EL (cell line): ENCODE data around the gene SH3GLB2.
A peak's percentile ranks its signal among the peaks of the same experiment; 100 is the strongest.
"Not testable (repeated sequence)": the region's sequence is repeated elsewhere in the genome, so short reads cannot be mapped to it uniquely, and the experiment has no call there.

Source experiments
- DNase-seq: peaks from one replicate; pipeline ENCODE4 v3.0.0-alpha.2; 2016

Gene SH3GLB2

DNA sequence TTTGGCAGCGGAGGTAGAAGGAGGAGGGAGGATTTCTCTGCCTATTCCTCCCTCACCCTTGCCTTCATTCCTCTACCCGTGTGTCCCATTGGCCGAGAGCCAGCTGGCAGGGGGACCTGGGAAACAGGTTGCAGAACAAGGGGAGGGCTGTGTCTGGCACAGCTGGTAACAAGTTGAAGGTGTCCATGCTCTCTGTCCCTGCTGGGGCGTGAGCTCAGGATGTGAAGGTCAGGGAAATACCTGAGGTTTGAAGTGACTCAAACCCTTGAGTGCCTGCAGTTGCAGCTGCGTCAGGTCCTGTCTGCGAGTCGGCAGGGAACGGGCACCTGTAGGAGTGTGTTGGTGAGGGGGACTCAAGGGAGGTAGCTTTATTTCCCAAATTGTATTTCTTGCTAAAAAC lies 24.5 kb upstream of the SH3GLB2 start:
- DNase-seq: no peak

DNA sequence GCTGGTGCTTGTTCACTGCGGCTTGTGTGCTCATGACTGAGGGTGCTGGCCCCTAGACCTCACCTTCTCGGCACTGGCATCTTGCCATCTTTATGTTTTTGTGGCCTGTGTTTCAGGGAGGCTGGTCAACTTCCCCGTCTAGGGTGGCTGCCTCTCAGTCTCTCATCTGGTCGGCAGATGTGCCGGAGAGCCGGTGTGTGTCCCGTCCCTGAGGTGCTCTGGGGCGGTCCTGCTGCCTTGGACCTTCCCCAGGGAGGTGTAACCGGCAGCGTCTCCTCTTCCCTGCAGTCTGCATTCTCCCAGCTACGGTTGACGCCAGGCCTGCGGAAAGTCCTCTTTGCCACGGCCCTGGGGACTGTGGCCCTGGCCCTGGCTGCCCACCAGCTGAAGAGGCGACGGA lies 13.9 kb upstream of the SH3GLB2 start:
- DNase-seq: no peak

DNA sequence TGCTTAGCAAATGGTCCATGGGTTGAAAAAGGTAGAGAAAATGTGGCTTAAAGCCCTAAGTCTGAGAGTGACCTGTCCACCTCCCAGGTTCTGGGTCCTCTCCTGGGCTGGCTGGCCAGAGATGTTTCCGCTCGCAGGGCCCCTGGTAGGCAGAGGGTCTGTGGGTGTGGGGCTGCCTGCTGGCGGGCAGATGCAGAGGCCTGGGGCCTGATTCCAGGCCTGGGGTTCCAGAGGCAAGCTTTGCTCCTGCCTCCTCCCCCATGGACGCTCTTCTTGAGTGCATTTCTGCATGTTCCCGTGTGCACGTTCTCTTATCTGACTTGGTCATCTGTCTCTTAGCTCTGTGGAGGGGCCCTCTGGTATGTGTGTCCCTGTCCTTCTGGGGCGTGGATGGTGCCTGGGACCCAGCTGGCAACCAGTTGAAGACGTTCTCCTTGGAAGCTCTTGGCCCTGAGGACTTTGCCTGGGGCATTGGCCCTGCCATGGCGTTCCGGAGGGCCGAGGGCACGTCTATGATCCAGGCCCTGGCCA lies 12.0 kb upstream of the SH3GLB2 start:
- DNase-seq: no peak

- DNase-seq: no peak
Observed at GRCh38 chr9:129038109-129038852, 10.2 kb upstream of the SH3GLB2 start.

- no peak for DNase-seq
Observed at GRCh38 chr9:129037767-129038098, 9.6 kb upstream of the SH3GLB2 start.

- DNase-seq: no peak
Observed at GRCh38 chr9:129036923-129037766, 9.0 kb upstream of the SH3GLB2 start.

- DNase-seq: peak; percentile 99
Observed at GRCh38 chr9:129036241-129036922, 8.3 kb upstream of the SH3GLB2 start, which contains the start of gene MIGA2. TSS of gene MIGA2 (plus strand) at chr9:129036626. CDS start at chr9:129040595, 3,969 bp downstream.

- DNase-seq: not testable (repeated sequence)
Observed at GRCh38 chr9:129035838-129036237, 7.7 kb upstream of the SH3GLB2 start.

DNA sequence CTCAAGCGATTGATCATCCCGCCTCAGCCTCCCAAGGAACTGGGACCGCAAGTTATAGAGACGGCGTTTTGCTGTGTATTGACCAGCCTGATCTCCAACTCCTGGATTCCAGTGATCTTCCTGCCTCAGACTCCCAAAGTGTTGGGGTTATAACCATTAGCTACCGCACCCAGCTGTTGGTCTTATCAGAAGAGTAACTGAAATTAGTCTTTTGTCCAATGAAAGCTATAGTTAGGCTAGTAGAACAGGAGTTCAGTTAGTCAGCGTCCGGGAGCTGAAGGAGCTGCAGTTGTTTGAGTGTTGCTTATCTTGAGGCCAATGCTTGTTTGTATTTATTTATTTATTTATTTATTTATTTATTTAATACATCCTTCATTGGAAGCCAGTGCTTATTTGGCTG lies 5.1 kb upstream of the SH3GLB2 start:
- DNase-seq: no peak

DNA sequence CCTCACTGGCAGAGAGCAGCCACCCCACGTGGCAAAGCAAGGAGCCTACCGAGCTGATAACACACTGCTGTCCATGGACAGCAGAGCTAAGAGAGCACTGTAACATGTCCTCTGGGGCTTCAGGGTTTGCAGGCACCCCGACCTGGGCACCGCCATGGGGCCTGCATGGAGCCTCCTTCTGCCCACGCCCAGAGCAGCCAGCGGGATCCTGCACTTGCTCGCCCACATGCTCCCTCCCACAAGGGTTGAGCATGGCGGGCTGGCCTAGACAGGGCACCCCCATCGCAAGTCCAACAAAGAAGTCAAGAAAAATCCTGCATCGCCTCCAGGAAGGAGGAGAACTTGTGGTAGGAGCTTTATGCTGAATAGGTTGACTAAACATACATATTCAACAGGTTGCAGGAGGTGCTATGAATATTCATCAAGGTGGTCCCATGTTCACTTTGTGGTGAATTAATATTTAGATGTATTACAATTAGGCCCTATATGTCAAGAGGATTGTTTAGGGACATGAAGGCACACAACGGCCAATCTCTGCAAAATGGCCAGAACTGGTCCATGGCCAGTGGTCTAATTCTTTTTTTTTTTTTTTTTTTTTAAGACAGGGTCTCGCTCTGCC lies 4.5 kb upstream of the SH3GLB2 start:
- DNase-seq: no peak

GRCh38 chr9:129031514-129031913 lies 3.4 kb upstream of the SH3GLB2 start:
- no peak for DNase-seq

DNA sequence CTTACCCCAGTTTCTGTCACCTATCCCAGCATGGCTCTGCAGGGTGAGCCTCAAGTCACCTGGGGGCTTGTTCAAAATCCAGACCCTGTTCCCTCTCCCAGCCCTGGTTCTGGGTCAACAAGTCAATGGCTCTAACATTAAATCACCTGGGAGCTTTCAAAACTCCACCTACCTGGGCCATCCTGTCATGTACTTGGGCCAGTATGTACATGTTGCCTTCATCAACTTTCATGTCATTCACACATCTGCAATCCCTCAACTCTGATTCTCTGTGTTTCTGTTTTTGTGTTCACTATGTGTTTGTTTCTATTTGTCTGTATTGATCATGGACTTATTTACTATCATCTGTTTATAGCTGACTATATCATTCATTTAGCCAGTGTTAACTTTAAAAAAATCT lies 2.1 kb upstream of the SH3GLB2 start:
- DNase-seq: no peak

DNA sequence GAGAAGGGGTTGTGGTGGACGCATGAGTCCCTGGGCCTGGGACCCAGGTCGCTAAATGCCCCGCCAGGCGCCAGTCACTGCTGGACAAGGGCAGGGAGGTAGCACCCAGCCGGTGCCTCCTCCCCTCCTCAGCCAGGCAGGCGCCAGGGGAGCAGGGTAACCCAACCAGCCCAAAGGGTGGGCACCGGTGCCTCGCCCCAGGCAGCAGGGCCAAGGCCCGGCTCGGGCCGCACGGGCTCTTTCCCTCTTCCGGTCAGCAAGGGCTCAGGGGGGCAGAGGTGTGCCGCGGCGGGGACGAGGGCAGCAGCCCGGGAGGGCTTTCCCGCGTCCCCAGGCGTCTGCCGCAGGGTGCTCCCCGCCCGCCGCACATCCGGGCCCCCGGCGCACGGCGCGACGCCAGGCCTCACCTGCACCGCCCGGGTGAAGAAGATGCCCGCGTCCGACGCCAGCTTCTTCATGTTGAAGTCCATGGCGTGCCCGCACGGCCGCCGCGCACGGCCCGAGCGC lies 393 bp downstream of the SH3GLB2 start:
- DNase-seq: peak; percentile 50

DNA sequence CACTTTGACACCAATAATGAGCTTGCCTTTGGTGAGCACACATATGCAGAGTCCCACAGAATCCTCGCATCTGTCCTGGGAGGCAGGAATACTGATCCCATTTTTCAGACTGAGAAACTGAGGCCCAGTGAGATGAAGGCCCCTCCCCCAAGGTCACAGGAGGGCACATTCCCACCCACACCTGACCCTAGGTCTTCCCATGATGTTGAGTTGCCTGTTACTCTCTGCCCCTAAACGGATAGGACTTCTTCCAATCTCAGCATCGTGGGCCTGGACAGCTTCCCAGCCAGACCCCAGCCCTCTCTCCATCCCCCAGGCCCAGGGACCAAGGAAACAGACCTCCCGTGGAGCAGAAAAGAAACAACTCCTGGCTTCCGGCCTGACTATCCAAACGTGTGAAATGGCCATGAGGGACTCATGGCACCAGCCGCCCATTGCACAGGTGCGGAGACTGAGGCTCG lies 877 bp downstream of the SH3GLB2 start:
- peak; percentile 30 for DNase-seq

DNA sequence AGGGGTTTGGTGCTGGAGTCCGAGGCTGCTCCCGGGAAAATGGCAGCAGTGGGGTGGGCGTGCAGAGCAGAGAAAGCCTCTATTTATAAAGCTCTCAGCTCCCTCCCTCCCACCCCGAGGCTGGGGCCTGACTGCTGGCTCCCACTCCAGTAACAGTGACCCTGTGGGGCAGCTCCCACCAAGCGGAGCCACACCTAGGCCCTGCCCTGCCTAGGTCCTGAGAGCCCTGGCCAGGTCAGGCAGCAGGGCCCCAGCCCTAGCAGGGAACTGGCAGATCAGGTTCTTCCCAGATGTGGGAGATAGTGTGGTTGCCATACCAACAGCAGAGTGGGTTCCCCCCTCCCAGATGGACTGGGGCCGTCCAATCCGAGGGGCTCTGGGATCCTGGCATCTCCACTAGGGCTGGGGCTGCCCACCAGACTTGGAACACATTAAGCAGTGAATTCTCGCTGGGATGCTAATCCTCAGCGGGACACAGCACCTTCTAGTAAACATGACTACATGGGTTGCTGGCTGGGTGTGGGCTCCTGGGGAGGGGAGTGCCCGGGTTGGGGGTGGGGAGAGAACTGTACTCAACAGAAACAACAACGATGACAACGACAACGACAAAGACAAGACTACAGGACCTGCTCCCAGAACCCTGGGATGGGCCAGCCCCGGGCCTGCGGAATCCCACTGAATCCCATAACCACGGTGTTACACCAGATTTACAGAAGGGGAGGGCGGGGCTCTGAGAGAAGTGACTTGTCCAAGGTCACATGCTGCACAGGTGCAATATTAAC lies 1.5 kb downstream of the SH3GLB2 start:
- peak; percentile 25 for DNase-seq

DNA sequence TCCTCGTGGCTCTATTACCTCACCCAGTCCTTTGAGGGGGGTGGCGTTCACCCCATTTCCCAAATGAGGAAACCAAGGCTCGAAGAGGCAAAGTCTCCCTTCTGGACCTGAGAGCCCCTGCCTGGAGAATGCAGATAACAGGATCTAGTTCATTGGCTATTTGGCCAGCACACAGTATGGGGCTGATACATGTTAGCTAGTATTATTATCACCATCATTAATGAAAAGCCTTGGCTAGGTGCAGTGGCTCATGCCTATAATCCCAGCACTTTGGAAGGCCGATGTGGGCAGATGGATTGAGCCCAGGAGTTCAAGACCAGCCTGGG lies 4.3 kb downstream of the SH3GLB2 start:
- DNase-seq: no peak

DNA sequence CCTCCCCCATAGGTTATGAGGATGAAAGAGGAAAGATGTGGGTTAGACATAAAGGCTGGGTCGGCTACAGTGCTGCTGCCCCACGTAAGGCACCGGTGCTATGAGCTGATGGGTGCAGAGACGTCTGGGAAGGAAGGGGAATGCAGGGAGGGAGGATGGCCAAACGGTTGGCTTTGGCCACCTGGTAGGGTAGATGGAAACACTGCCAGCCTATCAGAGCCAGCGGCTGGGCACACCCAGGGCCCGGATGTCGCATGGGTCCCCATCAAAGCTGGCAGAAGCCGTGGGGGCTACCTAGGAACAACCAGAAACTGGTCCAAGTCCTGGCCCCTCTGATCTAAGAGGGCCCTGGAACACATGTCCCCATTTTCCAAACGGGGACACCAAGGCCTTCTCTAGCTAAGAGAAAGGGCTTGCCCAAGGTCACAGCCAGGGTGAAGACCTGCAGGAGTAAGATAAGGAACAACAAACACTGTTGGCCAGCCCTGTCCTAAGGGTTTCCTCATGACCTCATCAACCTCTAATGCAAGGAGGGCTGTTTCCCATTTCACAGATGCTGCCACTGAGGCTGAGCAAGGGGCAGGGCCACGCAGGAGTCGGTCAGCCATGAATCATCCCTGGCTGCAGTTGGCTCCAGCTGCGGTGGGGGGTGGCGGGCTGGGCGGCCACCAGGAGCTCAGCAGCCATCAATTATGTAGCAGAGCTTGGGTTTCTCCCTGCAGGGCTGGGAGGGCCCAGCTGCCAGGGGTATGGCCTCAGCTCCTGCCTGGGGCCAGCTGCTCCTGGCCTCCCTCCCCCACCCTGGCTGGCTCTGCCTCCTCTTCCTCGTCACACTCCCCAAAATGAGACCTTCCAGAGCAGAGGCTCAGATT lies 4.9 kb downstream of the SH3GLB2 start:
- DNase-seq: peak; percentile 79

DNA sequence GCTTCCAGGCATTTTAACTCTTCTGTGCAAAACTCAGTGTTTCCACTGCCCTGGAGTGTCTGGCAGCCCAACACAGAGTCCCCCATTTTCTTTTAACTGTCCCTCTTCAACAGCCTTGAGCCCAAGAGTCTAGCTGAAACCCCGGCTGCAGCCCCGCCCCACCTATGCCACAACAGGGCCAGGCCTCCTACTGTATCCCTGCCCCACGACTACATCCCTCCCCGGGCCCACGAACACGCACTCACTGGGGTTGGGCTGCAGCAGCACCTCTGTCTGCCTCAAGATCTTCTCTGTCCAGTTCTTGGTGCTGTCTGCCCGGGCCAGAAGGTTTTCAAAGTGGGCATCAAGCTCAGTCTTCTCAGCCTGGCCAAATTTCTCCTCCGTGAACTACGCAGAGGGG lies 6.1 kb downstream of the SH3GLB2 start:
- no peak for DNase-seq

GRCh38 chr9:129021091-129021490 lies 7.0 kb downstream of the SH3GLB2 start:
- no peak for DNase-seq

DNA sequence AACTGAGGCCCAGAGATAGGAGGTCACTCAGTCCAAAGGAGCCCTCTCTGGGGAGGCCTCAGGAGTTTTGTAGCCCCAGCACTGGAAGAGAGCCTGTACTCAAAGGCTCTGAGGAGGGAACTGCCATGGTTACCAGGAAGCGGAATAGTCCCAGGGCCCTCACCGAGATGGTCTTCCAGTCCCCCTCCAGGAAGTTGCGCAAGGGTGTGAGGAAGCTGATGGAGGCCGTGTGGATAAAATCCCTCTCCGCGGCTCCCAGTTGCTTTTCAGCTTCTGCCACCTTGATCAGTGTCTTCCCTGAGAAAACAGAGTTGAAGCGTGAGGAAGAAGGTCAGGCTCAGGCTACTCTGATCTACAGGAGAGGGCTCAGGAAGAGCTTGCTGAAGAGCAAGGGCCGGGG lies 13.5 kb downstream of the SH3GLB2 start:
- no peak for DNase-seq

DNA sequence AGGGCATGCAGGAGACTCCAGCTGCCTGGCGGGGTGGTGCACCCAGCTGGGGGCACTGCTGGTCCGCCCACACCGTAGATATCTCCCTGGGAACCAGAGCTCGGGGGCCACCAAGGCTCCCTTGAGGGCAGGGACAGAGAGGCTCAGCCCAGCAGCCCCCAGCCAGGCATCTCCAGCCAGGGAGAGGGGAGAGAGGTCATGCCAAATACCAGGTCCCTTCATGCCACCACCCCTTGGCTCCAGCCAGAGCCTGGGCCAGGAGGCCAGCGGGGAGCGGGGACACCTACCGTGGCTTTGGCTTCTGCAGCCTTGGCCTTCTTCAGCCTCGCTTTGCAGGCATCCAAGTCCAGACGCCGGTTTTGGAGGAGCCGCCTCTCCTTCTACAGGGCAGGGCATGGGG lies 14.0 kb downstream of the SH3GLB2 start:
- DNase-seq: no peak
